ENCODE results near the gene RBM4B.

Gene RBM4B

DNA sequence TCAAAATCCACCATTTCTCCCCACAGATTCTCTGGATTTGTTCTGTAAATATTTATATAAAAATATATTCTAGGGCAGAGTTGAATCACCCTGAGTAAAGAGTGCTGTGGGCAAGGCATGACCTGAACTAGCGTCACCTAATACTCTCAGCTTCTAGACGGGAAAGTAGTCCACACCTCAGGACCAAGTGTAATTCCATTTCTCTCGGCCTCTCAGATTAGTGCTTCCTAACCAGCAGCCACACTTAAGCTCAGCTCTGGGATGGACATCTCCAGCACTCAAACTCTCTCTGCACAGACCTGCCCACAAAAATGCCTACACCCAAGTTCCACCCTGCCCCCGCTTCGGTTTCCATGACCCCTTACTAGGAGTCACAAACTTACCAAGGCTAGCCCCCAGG lies 46.0 kb upstream of the RBM4B start:
- H3K9me3 ChIP-seq (ENCODE audit: insufficient read depth, low read depth, low read length): no peaks in the 10 kb centered on the region
- H3K14ac ChIP-seq (ENCODE audit: low read length): no peak overlapping the region
- no peak overlapping the region for H4K8ac ChIP-seq (ENCODE audit: low read depth, low read length)
- peaks cover 23 to 42% of the 10 kb centered on the region in 2 experiments for H3K4me1 ChIP-seq (ENCODE audit: control insufficient read depth in 1 of 2, insufficient read depth in 2 of 2, low read length in 2 of 2)
- H2BK120ac ChIP-seq (ENCODE audit: insufficient read depth, low read length, poor library complexity): no peak overlapping the region
- no peak overlapping the region for H2AK5ac ChIP-seq (ENCODE audit: low read length)
- no peak overlapping the region for H3K9ac ChIP-seq (ENCODE audit: low read length)
- DNase-seq: no peak
- no peak overlapping the region for H4K12ac ChIP-seq (ENCODE audit: low read depth, low read length)
- H3K79me2 ChIP-seq (ENCODE audit: control insufficient read depth, insufficient read depth, low read length, poor library complexity): no peaks in the 10 kb centered on the region
- H4K91ac ChIP-seq (ENCODE audit: low read depth, low read length): no peak overlapping the region
- H3K36me3 ChIP-seq (ENCODE audit: control insufficient read depth in 1 of 2, insufficient read depth in 2 of 2, low read length in 2 of 2): no peaks in the 10 kb centered on the region
- WGBS (ENCODE audit: extremely low coverage, insufficient coverage, insufficient read length): no CpG with 5 or more reads among the region's 5 CpGs
- no peak overlapping the region for H3K4me3 ChIP-seq (ENCODE audit: low read depth, low read length)
- H3K27ac ChIP-seq (ENCODE audit: low read depth, low read length): no peak overlapping the region
- no peak overlapping the region for H3K4ac ChIP-seq (ENCODE audit: low read depth, low read length)
- H3K4me2 ChIP-seq (ENCODE audit: low read length): no peak overlapping the region
- no peak overlapping the region for H2BK12ac ChIP-seq (ENCODE audit: low read length)
- no peak overlapping the region for H2BK5ac ChIP-seq (ENCODE audit: low read depth, low read length, poor library complexity)
- peaks cover 5% of the 10 kb centered on the region for H3K27me3 ChIP-seq (ENCODE audit: insufficient read depth, low read length)
- no peak overlapping the region for H3K18ac ChIP-seq (ENCODE audit: low read length)
- H3K79me1 ChIP-seq (ENCODE audit: low read length): peaks cover 10% of the 10 kb centered on the region
- no peak overlapping the region for H3K23ac ChIP-seq (ENCODE audit: low read length)
- no peak overlapping the region for H2AFZ ChIP-seq (ENCODE audit: insufficient read depth, low read length, poor library complexity)

DNA sequence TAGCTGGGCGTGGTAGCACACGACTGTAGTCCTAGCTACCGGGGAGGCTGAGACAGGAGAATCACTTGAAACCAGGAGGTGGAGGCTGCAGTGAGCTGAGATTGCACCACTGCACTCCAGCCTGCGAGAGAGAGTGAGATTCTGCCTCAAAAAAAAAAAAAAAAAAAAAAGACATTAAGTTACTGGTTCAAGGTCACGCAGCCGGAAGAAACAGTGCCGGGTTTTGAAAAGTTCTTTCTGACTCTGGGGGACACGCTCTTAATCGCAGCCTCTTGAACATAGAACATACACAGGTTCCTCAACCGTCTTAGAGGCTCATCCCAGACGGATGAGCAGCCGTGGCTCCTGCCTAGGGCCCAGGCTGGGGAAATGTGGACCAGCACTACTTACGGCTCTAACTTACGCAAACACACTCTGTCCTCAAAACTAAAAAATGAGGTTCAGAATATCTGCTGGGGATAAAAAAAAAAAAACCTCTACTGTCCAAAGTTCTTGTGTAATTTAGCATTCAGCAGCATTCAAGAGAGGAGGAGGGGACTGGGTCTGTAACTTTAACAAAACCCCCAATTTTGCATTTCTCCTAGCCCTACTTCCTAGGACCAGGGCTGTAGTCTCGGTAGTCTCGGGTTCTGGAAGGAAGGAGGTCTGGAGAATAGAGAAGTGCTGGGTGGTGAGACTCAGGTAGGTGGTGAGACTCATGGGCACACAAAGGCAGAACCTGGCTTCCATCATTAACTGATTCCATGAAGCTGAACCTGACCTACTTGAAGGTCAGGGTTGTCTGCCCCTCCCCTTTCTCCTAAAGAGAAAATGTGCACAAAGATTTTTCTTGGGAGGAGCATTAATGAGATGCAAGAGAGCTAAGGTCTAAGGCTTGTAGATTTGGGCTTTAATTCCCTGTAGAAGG lies 45.3 kb upstream of the RBM4B start:
- no peak overlapping the region for H2AK5ac ChIP-seq (ENCODE audit: low read length)
- no peak overlapping the region for H3K4me2 ChIP-seq (ENCODE audit: low read length)
- no peak overlapping the region for H3K9ac ChIP-seq (ENCODE audit: low read length)
- no peak overlapping the region for H2AFZ ChIP-seq (ENCODE audit: insufficient read depth, low read length, poor library complexity)
- no peak overlapping the region for H3K23ac ChIP-seq (ENCODE audit: low read length)
- no peak overlapping the region for H4K8ac ChIP-seq (ENCODE audit: low read depth, low read length)
- no peak overlapping the region for H4K91ac ChIP-seq (ENCODE audit: low read depth, low read length)
- H3K27ac ChIP-seq (ENCODE audit: low read depth, low read length): no peak overlapping the region
- no peaks in the 10 kb centered on the region for H3K79me2 ChIP-seq (ENCODE audit: control insufficient read depth, insufficient read depth, low read length, poor library complexity)
- no peaks in the 10 kb centered on the region for H3K36me3 ChIP-seq (ENCODE audit: control insufficient read depth in 1 of 2, insufficient read depth in 2 of 2, low read length in 2 of 2)
- no peak overlapping the region for H2BK12ac ChIP-seq (ENCODE audit: low read length)
- no peak overlapping the region for H2BK120ac ChIP-seq (ENCODE audit: insufficient read depth, low read length, poor library complexity)
- peaks cover 26 to 46% of the 10 kb centered on the region in 2 experiments for H3K4me1 ChIP-seq (ENCODE audit: control insufficient read depth in 1 of 2, insufficient read depth in 2 of 2, low read length in 2 of 2)
- no peak overlapping the region for H4K12ac ChIP-seq (ENCODE audit: low read depth, low read length)
- no peak overlapping the region for H3K4me3 ChIP-seq (ENCODE audit: low read depth, low read length)
- peaks cover 14% of the 10 kb centered on the region for H3K79me1 ChIP-seq (ENCODE audit: low read length)
- no peak overlapping the region for H3K18ac ChIP-seq (ENCODE audit: low read length)
- H3K27me3 ChIP-seq (ENCODE audit: insufficient read depth, low read length): peaks cover 5% of the 10 kb centered on the region
- WGBS (ENCODE audit: extremely low coverage, insufficient coverage, insufficient read length): no CpG with 5 or more reads among the region's 16 CpGs
- H3K4ac ChIP-seq (ENCODE audit: low read depth, low read length): no peak overlapping the region
- no peaks in the 10 kb centered on the region for H3K9me3 ChIP-seq (ENCODE audit: insufficient read depth, low read depth, low read length)
- H2BK5ac ChIP-seq (ENCODE audit: low read depth, low read length, poor library complexity): no peak overlapping the region
- no peak for DNase-seq
- H3K14ac ChIP-seq (ENCODE audit: low read length): no peak overlapping the region

DNA sequence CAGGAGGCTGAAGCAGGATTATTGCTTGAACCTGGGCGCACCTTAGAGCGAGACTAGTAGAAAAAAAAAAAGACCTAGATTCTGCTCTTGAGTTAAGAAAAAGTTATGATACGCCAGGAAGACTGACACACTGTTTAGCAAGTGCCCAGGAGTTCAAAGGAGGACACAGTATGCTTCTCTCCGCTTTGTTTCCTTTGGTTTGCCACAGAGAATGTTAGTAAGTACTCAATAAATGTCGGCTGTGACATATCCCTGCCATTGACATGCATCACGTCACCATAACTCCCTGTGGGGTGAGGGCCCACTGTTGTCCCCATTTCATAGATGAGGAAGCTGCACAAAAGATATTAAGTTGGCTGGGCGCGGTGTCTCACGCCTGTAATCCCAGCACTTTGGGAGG lies 44.3 kb upstream of the RBM4B start:
- Histone ChIP-seq H3K79me2 (ENCODE audit: control insufficient read depth, insufficient read depth, low read length, poor library complexity) (no peaks in the 10 kb centered on the region), H3K36me3 (ENCODE audit: control insufficient read depth in 1 of 2, insufficient read depth in 2 of 2, low read length in 2 of 2) (no peaks in the 10 kb centered on the region), H3K18ac (ENCODE audit: low read length) (no peak overlapping the region), H3K4me1 (ENCODE audit: control insufficient read depth in 1 of 2, insufficient read depth in 2 of 2, low read length in 2 of 2) (peaks cover 21 to 42% of the 10 kb centered on the region in 2 experiments), H3K79me1 (ENCODE audit: low read length) (peaks cover 10% of the 10 kb centered on the region), H3K4me2 (ENCODE audit: low read length) (no peak overlapping the region), H3K9me3 (ENCODE audit: insufficient read depth, low read depth, low read length) (no peaks in the 10 kb centered on the region), H3K27ac (ENCODE audit: low read depth, low read length) (no peak overlapping the region), H2AK5ac (ENCODE audit: low read length) (no peak overlapping the region), H2BK12ac (ENCODE audit: low read length) (no peak overlapping the region), H4K91ac (ENCODE audit: low read depth, low read length) (no peak overlapping the region), H3K14ac (ENCODE audit: low read length) (no peak overlapping the region), H3K4me3 (ENCODE audit: low read depth, low read length) (no peak overlapping the region), H4K8ac (ENCODE audit: low read depth, low read length) (no peak overlapping the region), H3K27me3 (ENCODE audit: insufficient read depth, low read length) (no peaks in the 10 kb centered on the region), H3K9ac (ENCODE audit: low read length) (no peak overlapping the region), H4K12ac (ENCODE audit: low read depth, low read length) (no peak overlapping the region), H3K23ac (ENCODE audit: low read length) (no peak overlapping the region), H2AFZ (ENCODE audit: insufficient read depth, low read length, poor library complexity) (no peak overlapping the region), H3K4ac (ENCODE audit: low read depth, low read length) (no peak overlapping the region), H2BK5ac (ENCODE audit: low read depth, low read length, poor library complexity) (no peak overlapping the region), H2BK120ac (ENCODE audit: insufficient read depth, low read length, poor library complexity) (no peak overlapping the region)
- WGBS (ENCODE audit: extremely low coverage, insufficient coverage, insufficient read length): no CpG with 5 or more reads among the region's 9 CpGs
- no peak for DNase-seq

DNA sequence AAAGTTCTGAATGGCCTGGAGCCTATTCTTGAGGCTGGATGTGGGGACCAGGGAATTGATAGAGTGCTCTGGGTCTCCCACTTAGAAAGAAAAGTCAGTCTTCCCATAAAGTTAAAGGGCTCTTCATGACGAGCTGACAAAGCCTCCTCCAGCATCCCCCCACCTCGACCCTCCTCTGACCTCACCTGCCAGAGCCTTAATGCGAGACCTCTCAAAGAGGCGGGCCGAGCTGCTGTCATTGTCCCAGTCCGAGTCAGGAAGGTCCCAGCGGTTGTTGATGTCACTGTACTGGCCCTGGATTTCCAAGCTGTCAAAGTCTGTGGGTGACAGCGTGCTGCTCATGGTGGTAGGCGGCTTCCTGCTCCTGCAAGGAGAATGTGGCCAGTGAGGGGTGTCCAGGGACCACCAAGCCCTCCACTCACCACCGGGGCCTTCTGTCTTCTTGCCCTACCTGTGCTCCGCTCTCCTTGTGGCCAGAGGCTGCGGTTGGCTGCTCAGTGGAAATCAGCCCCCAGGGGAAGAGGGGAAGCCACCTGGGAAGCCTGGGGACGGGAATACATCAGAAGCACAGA lies 43.3 kb upstream of the RBM4B start:
- Histone ChIP-seq H4K12ac (ENCODE audit: low read depth, low read length) (no peak overlapping the region), H3K4me2 (ENCODE audit: low read length) (no peak overlapping the region), H2BK12ac (ENCODE audit: low read length) (no peak overlapping the region), H3K79me1 (ENCODE audit: low read length) (peaks cover 10% of the 10 kb centered on the region), H4K8ac (ENCODE audit: low read depth, low read length) (no peak overlapping the region), H2AFZ (ENCODE audit: insufficient read depth, low read length, poor library complexity) (no peak overlapping the region), H3K14ac (ENCODE audit: low read length) (no peak overlapping the region), H3K18ac (ENCODE audit: low read length) (no peak overlapping the region), H3K9me3 (ENCODE audit: insufficient read depth, low read depth, low read length) (no peaks in the 10 kb centered on the region), H4K91ac (ENCODE audit: low read depth, low read length) (no peak overlapping the region), H3K79me2 (ENCODE audit: control insufficient read depth, insufficient read depth, low read length, poor library complexity) (no peaks in the 10 kb centered on the region), H2BK120ac (ENCODE audit: insufficient read depth, low read length, poor library complexity) (no peak overlapping the region), H3K23ac (ENCODE audit: low read length) (no peak overlapping the region), H3K9ac (ENCODE audit: low read length) (no peak overlapping the region), H2AK5ac (ENCODE audit: low read length) (no peak overlapping the region), H3K27me3 (ENCODE audit: insufficient read depth, low read length) (no peaks in the 10 kb centered on the region), H3K4me3 (ENCODE audit: low read depth, low read length) (no peak overlapping the region), H3K4ac (ENCODE audit: low read depth, low read length) (no peak overlapping the region), H3K36me3 (ENCODE audit: control insufficient read depth in 1 of 2, insufficient read depth in 2 of 2, low read length in 2 of 2) (no peaks in the 10 kb centered on the region), H3K4me1 (ENCODE audit: control insufficient read depth in 1 of 2, insufficient read depth in 2 of 2, low read length in 2 of 2) (peaks cover 21 to 36% of the 10 kb centered on the region in 2 experiments), H2BK5ac (ENCODE audit: low read depth, low read length, poor library complexity) (no peak overlapping the region), H3K27ac (ENCODE audit: low read depth, low read length) (no peak overlapping the region)
- WGBS (ENCODE audit: extremely low coverage, insufficient coverage, insufficient read length): no CpG with 5 or more reads among the region's 13 CpGs
- no peak for DNase-seq

Data from trophoblast cell (in vitro differentiated cells and primary cell).